HCT116 (cell line): ENCODE data around the gene ITGA11. TPM values are rescaled to one million over a fixed set of nuclear protein-coding genes. Genes with fewer than 3 reads are reported as not detected.

Experiments
- ATAC-seq: fragments of 200-7000 bp; cut with Tn5 transposase; 2 replicates; pipeline ENCODE4 v1.9.1; 2020; ENCODE audit warnings: mild to moderate bottlenecking, moderate library complexity
- BruUV-seq: library from RNA; stranded (reverse); fragments of 400-500 nt; replicated peaks from 2 replicates; lab custom pipeline; 2021; lab: Mats Ljungman, UMichigan
- CTCF ChIA-PET: fragments of 300-600 bp; sonication (Branson Sonifier 250); formaldehyde crosslinking; loops from one replicate; lab custom pipeline; 2021; ENCODE audit warnings: antibody characterized with exemption; lab: Charles Lee
- POLR2A ChIA-PET: fragments of 300-600, 350-600 bp; sonication (Branson Sonifier 250); formaldehyde crosslinking; loops from one replicate; lab custom pipeline; 2021; ENCODE audit warnings: antibody characterized with exemption; lab: Charles Lee
- RAD21 ChIA-PET, 2 experiments: fragments of 300-600 bp; sonication (Branson Sonifier 250); formaldehyde crosslinking; loops; one replicate each; lab custom pipeline; 2023; ENCODE audit warnings: low total read pairs in 2 of 2; ENCODE audit not compliant: uncharacterized antibody in 2 of 2, unreplicated experiment in 2 of 2, low non-redundant PET in 1 of 2; lab: Charles Lee
- DNase-seq: peaks from one replicate; pipeline ENCODE4 v3.0.0-alpha.2; 2010; ENCODE audit warnings: low read depth, low spot score
- H2AFZ ChIP-seq: fragments of 200-600 bp; shearing (Covaris generic), sonication (generic); 2 replicates; pipeline ENCODE4 v1.6.1; 2017; ENCODE audit warnings: low read depth, mixed run types, mixed read lengths, antibody characterized with exemption, low read length; ENCODE audit not compliant: poor library complexity, severe bottlenecking
- H3K27ac ChIP-seq: 2 replicates; pipeline ENCODE4 v1.5.1; 2012; ENCODE audit warnings: low read depth, low read length
- H3K27me3 ChIP-seq: fragments of 200-600 bp; sonication (generic); 2 replicates; pipeline ENCODE4 v1.6.1; 2016; ENCODE audit warnings: mixed run types, low read length, mixed read lengths; ENCODE audit not compliant: insufficient read depth
- H3K36me3 ChIP-seq, 2 experiments: fragments of 200-500 bp in 1 of 2; fragments of 200-600 bp in 1 of 2; sonication (Bioruptor generic) in 1 of 2; sonication (generic) in 1 of 2; 2 replicates each; pipeline versions ENCODE4 v1.5.1 to v1.6.1; 2014 to 2016; ENCODE audit warnings: low read length in 2 of 2, inconsistent platforms in 1 of 2, mixed read lengths in 1 of 2, mixed run types in 1 of 2; ENCODE audit not compliant: insufficient read depth in 2 of 2, control insufficient read depth in 1 of 2
- H3K4me1 ChIP-seq, 2 experiments: fragments of 200-600 bp in 1 of 2; sonication (generic) in 1 of 2; 2 replicates each; pipeline versions ENCODE4 v1.5.1 to v1.6.1; 2012 to 2017; ENCODE audit warnings: low read length in 2 of 2, inconsistent platforms in 1 of 2, mild to moderate bottlenecking in 1 of 2, mixed read lengths in 1 of 2, mixed run types in 1 of 2, moderate library complexity in 1 of 2; ENCODE audit not compliant: insufficient read depth in 2 of 2, control insufficient read depth in 1 of 2
- H3K4me2 ChIP-seq: fragments of 200-600 bp; sonication (generic); 2 replicates; pipeline ENCODE4 v1.6.1; 2017; ENCODE audit warnings: mixed run types, low read length, mixed read lengths
- H3K4me3 ChIP-seq, 2 experiments: fragments of 200-600 bp in 1 of 2; sonication (generic) in 1 of 2; replicated peaks in 1 of 2; 2 replicates each; pipeline ENCODE4 v1.5.1; 2011 to 2016; ENCODE audit warnings: low read length in 2 of 2, control low read depth in 1 of 2, low read depth in 1 of 2, mild to moderate bottlenecking in 1 of 2, mixed read lengths in 1 of 2, mixed run types in 1 of 2
- H3K79me2 ChIP-seq: fragments of 200-600 bp; sonication (generic); 2 replicates; pipeline ENCODE4 v1.6.1; 2017; ENCODE audit warnings: mild to moderate bottlenecking, mixed run types, low read length, moderate library complexity, mixed read lengths; ENCODE audit not compliant: insufficient read depth
- H3K9ac ChIP-seq: fragments of 200-600 bp; sonication (generic); 2 replicates; pipeline ENCODE4 v1.6.1; 2016; ENCODE audit warnings: low read length, mixed read lengths
- H3K9me2 ChIP-seq: fragments of 200-600 bp; sonication (generic), shearing (Covaris generic); 2 replicates; pipeline ENCODE4 v1.6.1; 2017; ENCODE audit warnings: mixed run types, mild to moderate bottlenecking, moderate library complexity; ENCODE audit not compliant: insufficient read depth
- H3K9me3 ChIP-seq, 2 experiments: fragments of 200-500 bp in 1 of 2; fragments of 200-600 bp in 1 of 2; sonication (Bioruptor generic) in 1 of 2; sonication (generic) in 1 of 2; 2 replicates each; pipeline ENCODE4 v1.6.1; 2014 to 2017; ENCODE audit warnings: low read length in 2 of 2, mixed read lengths in 2 of 2, inconsistent platforms in 1 of 2, low read depth in 1 of 2, mild to moderate bottlenecking in 1 of 2, mixed run types in 1 of 2, moderate library complexity in 1 of 2; ENCODE audit not compliant: control insufficient read depth in 1 of 2, insufficient read depth in 1 of 2
- H4K20me1 ChIP-seq: fragments of 200-600 bp; sonication (generic), shearing (Covaris generic); 2 replicates; pipeline ENCODE4 v1.6.1; 2017; ENCODE audit warnings: mixed run types, mild to moderate bottlenecking, moderate library complexity; ENCODE audit not compliant: insufficient read depth
- CBX3 ChIP-seq: IDR thresholded peaks from 2 replicates; pipeline ENCODE4 v1.6.1; 2012; ENCODE audit warnings: low read depth
- CEBPB ChIP-seq: IDR thresholded peaks from 2 replicates; pipeline ENCODE4 v1.6.1; 2012; ENCODE audit warnings: low read depth
- EZH2phosphoT487 ChIP-seq: fragments of 200-600 bp; IDR thresholded peaks from 2 replicates; pipeline ENCODE4 v1.6.1; 2018; ENCODE audit warnings: antibody characterized with exemption, borderline replicate concordance
- FOSL1 ChIP-seq: IDR thresholded peaks from 2 replicates; pipeline ENCODE4 v1.6.1; 2012; ENCODE audit warnings: low read depth
- YY1 ChIP-seq: IDR thresholded peaks from 2 replicates; pipeline ENCODE4 v1.6.1; 2011; ENCODE audit warnings: low read length, low read depth, moderate library complexity, mild to moderate bottlenecking; ENCODE audit not compliant: insufficient replicate concordance; ENCODE audit errors: extremely low read depth
- ZNF274 ChIP-seq: fragments of 200-500 bp; sonication (Bioruptor generic); IDR thresholded peaks from 2 replicates; pipeline ENCODE4 v1.6.1; 2014; ENCODE audit warnings: mild to moderate bottlenecking, low read depth, low read length, inconsistent platforms
- intact Hi-C: fragments of 100-400 bp; cut with micrococcal nuclease; formaldehyde crosslinking; loops from 2 replicates; pipeline ENCODE4 v1.10.0; 2022
- total RNA-seq: library from RNA; stranded (reverse); gene quantifications from one replicate; pipeline ENCODE4 v1.2.1, GENCODE V29; 2021; ENCODE audit not compliant: unreplicated experiment
- TF ChIP-seq, protein P1 (sequence below): IDR thresholded peaks from 2 replicates; pipeline ENCODE4 v1.6.1; 2012; ENCODE audit warnings: low read depth

The ITGA11 gene
- total RNA-seq, 1 experiment from 2014 or later: not detected

DNA sequence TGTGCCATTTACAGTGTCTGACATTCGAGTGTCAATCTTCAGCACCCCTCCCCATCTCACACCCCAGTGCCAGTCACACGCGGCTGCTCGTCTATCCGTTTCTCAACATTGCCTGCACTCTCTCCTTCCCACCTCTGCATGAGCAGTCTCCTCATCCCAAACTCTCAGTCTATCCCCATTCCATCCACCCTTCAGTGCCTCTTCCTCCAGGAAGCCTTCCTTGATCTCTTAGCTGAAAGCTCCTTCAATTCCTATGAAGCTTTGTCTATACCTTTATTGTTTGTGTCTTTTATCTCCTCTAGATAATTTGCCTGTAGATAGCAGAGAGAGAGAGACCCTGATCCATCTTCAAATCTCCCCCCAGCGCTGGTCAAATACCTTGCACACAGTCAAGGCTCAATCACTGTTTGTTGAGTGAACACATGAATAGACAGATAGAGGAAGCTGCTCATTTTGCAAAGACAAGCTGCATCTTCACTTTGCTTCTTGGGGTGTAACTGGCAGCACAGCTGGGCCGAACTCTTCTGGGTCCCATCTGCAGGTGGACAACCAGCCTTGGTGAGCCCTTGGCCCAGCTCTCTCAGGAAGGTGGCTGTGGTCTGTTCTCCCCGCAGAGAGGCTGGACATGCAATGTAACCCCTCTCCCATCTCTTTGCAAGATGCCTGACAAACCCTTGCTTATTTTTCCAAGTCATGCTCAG is 52.8 kb downstream of the ITGA11 start (continued):
- TF ChIP-seq, protein P1, sequence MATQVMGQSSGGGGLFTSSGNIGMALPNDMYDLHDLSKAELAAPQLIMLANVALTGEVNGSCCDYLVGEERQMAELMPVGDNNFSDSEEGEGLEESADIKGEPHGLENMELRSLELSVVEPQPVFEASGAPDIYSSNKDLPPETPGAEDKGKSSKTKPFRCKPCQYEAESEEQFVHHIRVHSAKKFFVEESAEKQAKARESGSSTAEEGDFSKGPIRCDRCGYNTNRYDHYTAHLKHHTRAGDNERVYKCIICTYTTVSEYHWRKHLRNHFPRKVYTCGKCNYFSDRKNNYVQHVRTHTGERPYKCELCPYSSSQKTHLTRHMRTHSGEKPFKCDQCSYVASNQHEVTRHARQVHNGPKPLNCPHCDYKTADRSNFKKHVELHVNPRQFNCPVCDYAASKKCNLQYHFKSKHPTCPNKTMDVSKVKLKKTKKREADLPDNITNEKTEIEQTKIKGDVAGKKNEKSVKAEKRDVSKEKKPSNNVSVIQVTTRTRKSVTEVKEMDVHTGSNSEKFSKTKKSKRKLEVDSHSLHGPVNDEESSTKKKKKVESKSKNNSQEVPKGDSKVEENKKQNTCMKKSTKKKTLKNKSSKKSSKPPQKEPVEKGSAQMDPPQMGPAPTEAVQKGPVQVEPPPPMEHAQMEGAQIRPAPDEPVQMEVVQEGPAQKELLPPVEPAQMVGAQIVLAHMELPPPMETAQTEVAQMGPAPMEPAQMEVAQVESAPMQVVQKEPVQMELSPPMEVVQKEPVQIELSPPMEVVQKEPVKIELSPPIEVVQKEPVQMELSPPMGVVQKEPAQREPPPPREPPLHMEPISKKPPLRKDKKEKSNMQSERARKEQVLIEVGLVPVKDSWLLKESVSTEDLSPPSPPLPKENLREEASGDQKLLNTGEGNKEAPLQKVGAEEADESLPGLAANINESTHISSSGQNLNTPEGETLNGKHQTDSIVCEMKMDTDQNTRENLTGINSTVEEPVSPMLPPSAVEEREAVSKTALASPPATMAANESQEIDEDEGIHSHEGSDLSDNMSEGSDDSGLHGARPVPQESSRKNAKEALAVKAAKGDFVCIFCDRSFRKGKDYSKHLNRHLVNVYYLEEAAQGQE: no peak
- TF ChIP-seq, all 23 proteins: peak for 0

DNA sequence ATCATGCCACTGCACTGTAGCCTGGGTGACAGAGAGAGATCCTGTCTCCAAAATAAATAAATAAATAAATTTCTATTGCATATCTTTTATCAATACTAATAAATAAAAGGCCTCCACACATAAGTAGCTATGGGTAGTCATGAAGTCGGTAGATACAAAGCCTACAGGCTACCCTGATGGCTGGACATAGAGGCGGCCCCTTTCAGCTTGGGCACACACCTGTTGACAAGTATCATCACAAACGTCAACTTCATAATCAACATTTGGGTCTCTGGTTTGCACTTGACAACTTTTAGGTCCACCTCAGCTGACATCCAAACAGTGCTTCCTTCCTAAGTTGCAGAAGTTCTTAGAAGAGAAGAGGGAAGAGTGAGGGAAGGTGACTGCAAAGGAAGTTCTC is 53.4 kb downstream of the ITGA11 start:
- ChIA-PET CTCF (interaction anchor here (1.3 kb wide), 1 partner anchor 126 kb away, joined by 3 read pairs; no protein-coding TSS in a partner anchor), POLR2A (no interaction called here)
- no TSS peak for BruUV-seq
- Histone ChIP-seq H3K4me1 (no peaks in the 10 kb centered on the region), H4K20me1 (no peaks in the 10 kb centered on the region), H3K9ac (no peak overlapping the region), H3K4me3 (no peak overlapping the region)
- no peak for ATAC-seq
- TF ChIP-seq YY1: no peak
- no peak for TF ChIP-seq CBX3
- no peak for TF ChIP-seq EZH2phosphoT487
- TF ChIP-seq ZNF274: no peak
- TF ChIP-seq CEBPB: no peak
- TF ChIP-seq, protein P1: no peak
- no peak for TF ChIP-seq FOSL1
- TF ChIP-seq, all 23 proteins: peak for 0
- Histone ChIP-seq H3K27ac (no peak overlapping the region), H3K9me3 (no peaks in the 10 kb centered on the region; a peak in 1 of 4 replicates), H3K4me2 (no peak overlapping the region), H3K27me3 (no peaks in the 10 kb centered on the region), H2AFZ (no peak overlapping the region), H3K36me3 (no peaks in the 10 kb centered on the region), H3K79me2 (no peaks in the 10 kb centered on the region), H3K9me2 (no peaks in the 10 kb centered on the region)
- RAD21 ChIA-PET: interaction anchor here in 1 of 2 experiments (0.7 kb wide), 1 partner anchor 72 kb away, joined by 3 read pairs; no protein-coding TSS in a partner anchor
- no peak for DNase-seq
- intact Hi-C loops: no loop called here
